Adrenal gland (tissue), 5 donors: ENCODE data around the gene CNTNAP2.

Source experiments
- POLR2A ChIP-seq, 2 donors: fragments of 450-650 bp; IDR thresholded peaks; one replicate each; pipeline ENCODE4 v1.6.1; 2017; ENCODE audit warnings: antibody characterized with exemption in 2 of 2, mild to moderate bottlenecking in 2 of 2, moderate library complexity in 1 of 2
- TF ChIP-seq, protein P1 (sequence below), 6 experiments: fragments of 450-650 bp in 4 of 6; fragments of 200-600 bp in 2 of 6; sonication (generic) in 1 of 6; IDR thresholded peaks; 1 replicate in 5 of 6; 2 replicates in 1 of 6; pipeline versions ENCODE4 v1.5.1 to v1.8.0; 2016 to 2021; ENCODE audit warnings: antibody characterized with exemption in 6 of 6, mild to moderate bottlenecking in 2 of 6, moderate library complexity in 1 of 6
- donor health status: DM: no; HTN: no; CAD: no.

DNA sequence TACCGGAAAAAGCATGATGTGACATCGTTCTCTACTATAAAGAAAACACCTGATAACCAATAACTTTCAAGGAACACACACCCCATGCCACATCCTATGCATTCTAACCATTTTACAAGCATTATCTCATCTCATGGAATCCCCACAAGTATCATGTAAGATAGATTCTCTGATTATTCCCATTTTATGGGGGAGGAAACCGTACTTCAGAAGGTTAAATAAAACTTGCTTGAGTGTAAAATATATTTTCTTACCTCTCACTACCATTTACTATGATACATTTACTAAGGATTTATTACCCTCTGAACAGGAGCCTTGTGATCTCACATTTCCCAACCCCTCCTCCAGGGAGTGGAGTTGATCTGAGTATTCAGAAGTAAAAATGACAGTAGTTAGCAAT, 522.7 kb downstream of the CNTNAP2 start:
- no peak for TF ChIP-seq POLR2A (IDR thresholded peaks at IDR 0.05)
- TF ChIP-seq, protein P1, sequence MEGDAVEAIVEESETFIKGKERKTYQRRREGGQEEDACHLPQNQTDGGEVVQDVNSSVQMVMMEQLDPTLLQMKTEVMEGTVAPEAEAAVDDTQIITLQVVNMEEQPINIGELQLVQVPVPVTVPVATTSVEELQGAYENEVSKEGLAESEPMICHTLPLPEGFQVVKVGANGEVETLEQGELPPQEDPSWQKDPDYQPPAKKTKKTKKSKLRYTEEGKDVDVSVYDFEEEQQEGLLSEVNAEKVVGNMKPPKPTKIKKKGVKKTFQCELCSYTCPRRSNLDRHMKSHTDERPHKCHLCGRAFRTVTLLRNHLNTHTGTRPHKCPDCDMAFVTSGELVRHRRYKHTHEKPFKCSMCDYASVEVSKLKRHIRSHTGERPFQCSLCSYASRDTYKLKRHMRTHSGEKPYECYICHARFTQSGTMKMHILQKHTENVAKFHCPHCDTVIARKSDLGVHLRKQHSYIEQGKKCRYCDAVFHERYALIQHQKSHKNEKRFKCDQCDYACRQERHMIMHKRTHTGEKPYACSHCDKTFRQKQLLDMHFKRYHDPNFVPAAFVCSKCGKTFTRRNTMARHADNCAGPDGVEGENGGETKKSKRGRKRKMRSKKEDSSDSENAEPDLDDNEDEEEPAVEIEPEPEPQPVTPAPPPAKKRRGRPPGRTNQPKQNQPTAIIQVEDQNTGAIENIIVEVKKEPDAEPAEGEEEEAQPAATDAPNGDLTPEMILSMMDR (IDR thresholded peaks at IDR 0.05): no peak
